ENCODE measurements around the gene TMEM69. TPM values are rescaled to one million over a fixed set of nuclear protein-coding genes. Genes with fewer than 3 reads are reported as not detected.

Gene TMEM69
- total and polyA plus RNA-seq, 2 of the 13 experiments (the other 11 are each of a cell fraction or from before 2014, with no cell fraction given) = 25.4 to 135 TPM

- 0 out of 2 replicates have a peak, but pooled peaks have one; percentile 5 for TF ChIP-seq CTCF (CRISPR knock-in tag; IDR thresholded peaks at IDR 0.05)
- peak; percentile 78; the same call in 1 of the 2 replicates for TF ChIP-seq ZNF670 (CRISPR knock-in tag; IDR thresholded peaks at IDR 0.05; ENCODE audit: borderline replicate concordance)
- peak; percentile 5 for TF ChIP-seq ZNF687 (CRISPR knock-in tag; IDR thresholded peaks at IDR 0.05)
- TF ChIP-seq BCLAF1 (IDR thresholded peaks at IDR 0.05) = no peak
- no peak for TF ChIP-seq LCORL (IDR thresholded peaks at IDR 0.05)
- peak; percentile 58 for TF ChIP-seq LCORL (CRISPR knock-in tag; IDR thresholded peaks at IDR 0.05)
- no peak for TF ChIP-seq PAWR (CRISPR knock-in tag; IDR thresholded peaks at IDR 0.05; ENCODE audit: borderline replicate concordance)
- TF ChIP-seq YY1 (IDR thresholded peaks at IDR 0.05; ENCODE audit: insufficient read depth, insufficient replicate concordance, low read depth, low read length) = peak; percentile 83
- peak; percentile 49; the same call in 1 of the 2 replicates for TF ChIP-seq MYNN (CRISPR knock-in tag; IDR thresholded peaks at IDR 0.05; ENCODE audit: low read depth)
- no peak for TF ChIP-seq CREBL2 (CRISPR knock-in tag; IDR thresholded peaks at IDR 0.05; ENCODE audit: borderline replicate concordance)
- TF ChIP-seq STAT5B (CRISPR knock-in tag; IDR thresholded peaks at IDR 0.05) = no peak
- no peak for TF ChIP-seq CREB3 (CRISPR knock-in tag; IDR thresholded peaks at IDR 0.05)
- TF ChIP-seq CBFB (CRISPR knock-in tag; IDR thresholded peaks at IDR 0.05) = peak; percentile 72; the same call in 1 of the 2 replicates
- no peak for TF ChIP-seq MTA1 (CRISPR knock-in tag; IDR thresholded peaks at IDR 0.05; ENCODE audit: borderline replicate concordance)
- no peak for TF ChIP-seq TAF15 (IDR thresholded peaks at IDR 0.05; ENCODE audit: low read depth, low read length, poor library complexity, severe bottlenecking)
- 0 out of 2 replicates have a peak, but pooled peaks have one; percentile 31 for TF ChIP-seq MXD3 (CRISPR knock-in tag; IDR thresholded peaks at IDR 0.05)
- no peak for TF ChIP-seq NPAS2 (CRISPR knock-in tag; IDR thresholded peaks at IDR 0.05; ENCODE audit: borderline replicate concordance)
These were observed at the start of gene TMEM69 (continued) for GRCh38 chr1:45687754-45688740.

Measured in HepG2 (cell line).